ENCODE data around the gene INAVA. TPM values are rescaled to one million over a fixed set of nuclear protein-coding genes. Genes with fewer than 3 reads are reported as not detected.

The INAVA gene
- total RNA-seq, 1 donor from 2014 or later: 2.4 TPM

- no peak for DNase-seq
- H3K36me3 Mint-ChIP-seq (ENCODE audit: unreplicated experiment): peaks cover 5% of the 10 kb centered on the region
- no peak overlapping the region for H3K4me3 Mint-ChIP-seq (ENCODE audit: unreplicated experiment)
- H3K27ac Mint-ChIP-seq (ENCODE audit: unreplicated experiment): no peak overlapping the region
- no peaks in the 10 kb centered on the region for H3K4me1 Mint-ChIP-seq (ENCODE audit: low read depth, unreplicated experiment)
- no peak for TF ChIP-seq CTCF (IDR thresholded peaks at IDR 0.05; ENCODE audit: partially characterized antibody, unreplicated experiment)
- H3K9me3 Mint-ChIP-seq (ENCODE audit: unreplicated experiment): peaks cover 3% of the 10 kb centered on the region
- no peaks in the 10 kb centered on the region for H3K27me3 Mint-ChIP-seq (ENCODE audit: unreplicated experiment)
Measured at GRCh38 chr1:200862713-200863415, 31.8 kb upstream of the INAVA start.

- Mint-ChIP-seq H3K27ac (ENCODE audit: unreplicated experiment) (no peak overlapping the region), H3K4me3 (ENCODE audit: unreplicated experiment) (no peak overlapping the region)
- no peak for DNase-seq
Measured at GRCh38 chr1:200866116-200866515, 28.6 kb upstream of the INAVA start.

GRCh38 chr1:200866521-200866920 lies 28.2 kb upstream of the INAVA start:
- H3K4me3 Mint-ChIP-seq (ENCODE audit: unreplicated experiment): no peak overlapping the region
- DNase-seq: no peak
- H3K27ac Mint-ChIP-seq (ENCODE audit: unreplicated experiment): no peak overlapping the region
- H3K36me3 Mint-ChIP-seq (ENCODE audit: unreplicated experiment): peaks cover 5% of the 10 kb centered on the region
- H3K27me3 Mint-ChIP-seq (ENCODE audit: unreplicated experiment): no peaks in the 10 kb centered on the region
- no peak for TF ChIP-seq CTCF (IDR thresholded peaks at IDR 0.05; ENCODE audit: partially characterized antibody, unreplicated experiment)
- no peaks in the 10 kb centered on the region for H3K4me1 Mint-ChIP-seq (ENCODE audit: low read depth, unreplicated experiment)
- H3K9me3 Mint-ChIP-seq (ENCODE audit: unreplicated experiment): peaks cover 3% of the 10 kb centered on the region

More at GRCh38 chr1:200866116-200866515, 28.6 kb upstream of the INAVA start:
- H3K9me3 Mint-ChIP-seq (ENCODE audit: unreplicated experiment): peaks cover 3% of the 10 kb centered on the region
- H3K4me1 Mint-ChIP-seq (ENCODE audit: low read depth, unreplicated experiment): no peaks in the 10 kb centered on the region
- H3K36me3 Mint-ChIP-seq (ENCODE audit: unreplicated experiment): peaks cover 5% of the 10 kb centered on the region
- H3K27me3 Mint-ChIP-seq (ENCODE audit: unreplicated experiment): no peaks in the 10 kb centered on the region
- TF ChIP-seq CTCF (IDR thresholded peaks at IDR 0.05; ENCODE audit: partially characterized antibody, unreplicated experiment): no peak

- Mint-ChIP-seq H3K4me1 (ENCODE audit: low read depth, unreplicated experiment) (no peaks in the 10 kb centered on the region), H3K27me3 (ENCODE audit: unreplicated experiment) (peaks cover 2% of the 10 kb centered on the region), H3K36me3 (ENCODE audit: unreplicated experiment) (peaks cover 5% of the 10 kb centered on the region), H3K27ac (ENCODE audit: unreplicated experiment) (no peak overlapping the region), H3K9me3 (ENCODE audit: unreplicated experiment) (peaks cover 7% of the 10 kb centered on the region), H3K4me3 (ENCODE audit: unreplicated experiment) (no peak overlapping the region)
- TF ChIP-seq CTCF (IDR thresholded peaks at IDR 0.05; ENCODE audit: partially characterized antibody, unreplicated experiment): no peak
- DNase-seq: no peak
Measured at GRCh38 chr1:200867018-200867811, 27.5 kb upstream of the INAVA start.

GRCh38 chr1:200869376-200869752 lies 25.3 kb upstream of the INAVA start:
- Mint-ChIP-seq H3K27ac (ENCODE audit: unreplicated experiment) (no peak overlapping the region), H3K4me3 (ENCODE audit: unreplicated experiment) (no peak overlapping the region), H3K4me1 (ENCODE audit: low read depth, unreplicated experiment) (no peaks in the 10 kb centered on the region), H3K27me3 (ENCODE audit: unreplicated experiment) (peaks cover 5% of the 10 kb centered on the region), H3K36me3 (ENCODE audit: unreplicated experiment) (peaks cover 5% of the 10 kb centered on the region), H3K9me3 (ENCODE audit: unreplicated experiment) (peaks cover 7% of the 10 kb centered on the region)
- DNase-seq: no peak
- TF ChIP-seq CTCF (IDR thresholded peaks at IDR 0.05; ENCODE audit: partially characterized antibody, unreplicated experiment): no peak
